NCI-H524 (cell line): ENCODE results near the gene ACOT7.
"Not testable (repeated sequence)": the region's sequence is repeated elsewhere in the genome, so short reads cannot be mapped to it uniquely, and the experiment has no call there.

ENCODE experiments used
- DNase-seq, 2 experiments: peaks; one replicate each; lab custom pipeline; 2025; lab: John Stamatoyannopoulos, UW

Gene ACOT7

DNA sequence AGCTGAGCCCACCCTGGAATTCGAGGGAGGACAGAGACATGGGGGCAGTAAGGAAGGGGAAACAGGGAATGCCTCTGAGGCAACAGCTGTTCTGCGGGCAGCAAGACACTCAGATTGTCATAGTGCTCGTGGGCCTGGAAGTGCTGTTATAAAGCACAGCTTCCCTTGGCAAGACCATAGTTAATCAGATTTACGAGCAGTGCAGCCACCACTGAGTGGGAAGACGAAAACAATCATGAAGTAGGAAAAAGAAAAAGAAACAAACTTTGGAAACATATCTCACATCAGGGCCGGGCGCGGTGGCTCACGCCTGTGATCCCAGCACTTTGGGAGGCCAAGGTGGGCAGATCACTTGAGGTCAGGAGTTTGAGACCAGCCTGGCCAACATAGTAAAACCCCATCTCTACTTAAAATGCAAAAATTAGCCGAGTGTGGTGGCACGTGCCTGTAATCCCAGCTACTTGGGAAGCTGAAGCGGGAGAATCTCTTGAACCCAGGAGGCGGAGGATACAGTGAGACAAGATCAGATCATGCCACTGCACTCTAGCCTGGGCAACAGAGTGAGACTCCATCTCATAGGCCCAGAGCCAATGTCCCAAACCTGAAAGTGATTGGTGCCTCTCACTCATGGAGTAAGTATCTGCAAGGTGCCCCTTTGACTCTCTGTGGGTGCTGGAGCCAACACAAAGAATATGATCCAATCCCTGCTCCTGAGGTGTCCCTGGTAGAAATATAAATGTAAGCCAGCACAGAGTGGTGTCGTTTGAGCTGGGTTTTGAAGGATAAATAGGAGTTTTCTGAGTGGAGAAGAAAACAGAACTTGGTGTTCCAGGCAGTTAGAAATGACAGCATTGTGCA, 77.1 kb downstream of the ACOT7 start:
- DNase-seq = no peak

DNA sequence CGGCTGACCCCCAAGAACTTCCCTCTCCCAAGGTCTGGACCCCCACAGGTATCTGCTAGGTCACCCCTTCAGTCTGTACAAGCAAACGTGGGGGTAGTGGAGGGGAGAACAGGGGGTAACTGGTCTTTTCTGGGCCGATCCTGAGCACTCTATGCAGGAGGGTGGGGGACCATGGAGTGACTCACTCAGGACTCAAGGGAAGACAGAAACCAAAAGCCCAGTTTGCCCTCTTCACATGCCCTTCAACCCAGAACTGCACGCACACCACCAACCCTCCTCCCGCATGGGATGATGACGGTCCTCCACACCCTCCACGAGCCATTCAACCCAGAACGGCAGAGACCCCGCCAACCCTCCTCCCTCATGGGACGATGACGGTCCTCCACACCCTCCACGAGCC, 79.1 kb downstream of the ACOT7 start:
- DNase-seq = no peak

DNA sequence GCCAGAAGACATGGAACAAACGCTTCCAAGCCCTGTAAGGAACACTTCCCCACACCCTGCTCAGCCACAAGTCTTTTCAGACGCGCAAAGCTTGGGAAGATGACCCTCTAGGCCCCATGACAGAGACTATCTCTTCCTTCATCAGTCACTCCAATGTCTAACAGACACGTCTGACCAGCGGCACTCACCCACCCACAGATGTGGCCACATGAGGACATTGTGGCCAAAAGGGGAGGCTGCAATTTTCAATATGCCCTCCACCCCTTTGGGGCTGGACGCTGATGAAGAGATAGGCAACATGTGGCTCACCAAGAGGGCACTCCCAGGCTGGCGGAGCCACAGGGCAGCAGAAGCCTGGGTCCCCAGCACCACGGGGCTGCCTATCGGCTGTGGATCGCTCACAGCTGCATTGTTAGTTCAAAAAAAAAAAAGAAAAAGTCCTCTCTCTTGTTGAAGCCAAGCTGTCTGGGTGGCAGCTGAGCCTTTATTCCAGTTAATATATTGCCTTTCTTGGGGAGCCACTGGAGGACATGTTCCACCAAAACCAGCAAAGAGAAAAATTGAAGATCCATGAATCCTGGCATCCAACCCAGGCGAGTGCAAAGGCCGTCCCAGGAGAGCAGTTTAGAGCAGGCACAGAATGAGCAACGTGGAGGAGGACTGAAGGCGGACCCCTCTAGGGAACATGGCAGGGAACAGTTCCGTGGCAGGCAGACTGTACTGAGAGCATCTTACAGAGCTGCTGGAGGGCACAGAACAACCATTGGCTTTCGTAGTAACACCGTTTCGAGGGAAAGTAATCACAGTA, 80.0 kb downstream of the ACOT7 start:
- no peak for DNase-seq

DNA sequence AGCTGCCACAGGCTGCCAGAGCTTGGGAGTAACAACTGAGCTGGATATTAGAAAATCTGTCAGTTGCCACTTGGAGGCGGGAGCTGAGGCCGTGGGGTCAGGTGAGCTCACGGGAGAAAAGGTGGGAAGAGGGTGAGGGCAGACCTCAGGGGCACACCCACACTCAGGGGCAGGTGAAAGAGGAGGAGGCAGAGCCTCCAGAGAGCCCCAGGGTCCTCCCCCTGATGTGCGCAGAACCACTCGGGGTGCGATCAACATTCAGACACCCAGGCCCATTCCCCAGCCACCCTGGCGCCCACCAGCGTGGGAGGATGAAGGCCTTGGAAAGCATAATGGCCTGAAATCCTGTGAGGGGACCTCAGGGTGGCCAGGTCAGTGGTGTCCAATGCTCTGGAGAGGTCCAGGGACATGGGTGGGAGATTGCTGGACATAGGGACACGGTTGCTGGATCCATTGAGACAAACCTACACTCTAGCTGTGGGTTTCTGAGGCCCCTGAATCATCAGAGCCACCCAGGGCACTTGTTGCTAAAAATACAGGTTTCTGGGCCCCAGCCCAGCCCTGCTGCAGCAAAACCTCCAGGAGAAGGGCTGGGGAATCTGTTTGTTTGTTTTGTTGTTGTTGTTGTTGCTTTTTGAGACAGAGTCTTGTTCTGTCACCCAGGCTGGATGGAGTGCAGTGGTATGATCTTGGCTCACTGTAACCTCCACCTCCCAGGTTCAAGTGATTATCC, 83.3 kb downstream of the ACOT7 start:
- DNase-seq = no peak

DNA sequence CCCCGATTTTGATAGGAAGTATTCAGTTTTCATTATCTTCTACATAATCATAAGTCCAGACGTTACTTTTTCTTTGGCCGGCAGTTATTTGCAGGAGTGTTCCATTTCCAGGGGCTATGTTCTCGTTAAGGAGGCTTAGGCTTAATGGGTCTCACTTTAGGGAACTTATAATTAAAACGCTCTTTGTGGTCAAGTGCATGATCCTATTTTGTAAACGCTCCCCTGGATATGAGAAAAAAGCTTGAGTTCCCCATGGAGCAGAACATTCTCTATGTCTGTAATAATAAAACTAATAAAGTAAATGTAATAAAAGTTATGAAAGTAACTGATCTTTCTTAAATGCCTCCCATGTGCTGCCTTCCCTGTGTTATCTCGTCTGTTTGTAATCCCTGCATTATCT, 84.0 kb downstream of the ACOT7 start:
- no peak for DNase-seq

DNA sequence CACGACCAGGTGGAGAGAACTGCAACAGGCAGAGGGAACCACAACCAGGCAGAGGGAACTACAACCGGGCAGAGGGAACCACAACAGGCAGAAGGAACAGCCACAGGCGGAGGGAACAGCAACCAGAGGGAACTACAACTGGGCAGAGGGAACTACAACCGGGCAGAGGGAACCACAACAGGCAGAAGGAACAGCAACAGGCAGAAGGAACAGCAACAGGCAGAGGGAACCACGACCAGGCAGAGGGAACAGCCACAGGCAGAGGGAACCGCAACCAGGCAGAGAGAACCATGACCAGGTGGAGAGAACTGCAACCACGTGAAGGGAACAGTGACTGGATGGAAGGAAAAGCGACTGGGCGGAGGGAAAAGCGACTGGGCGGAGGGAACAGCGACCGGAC, 85.1 kb downstream of the ACOT7 start:
- DNase-seq = no peak

DNA sequence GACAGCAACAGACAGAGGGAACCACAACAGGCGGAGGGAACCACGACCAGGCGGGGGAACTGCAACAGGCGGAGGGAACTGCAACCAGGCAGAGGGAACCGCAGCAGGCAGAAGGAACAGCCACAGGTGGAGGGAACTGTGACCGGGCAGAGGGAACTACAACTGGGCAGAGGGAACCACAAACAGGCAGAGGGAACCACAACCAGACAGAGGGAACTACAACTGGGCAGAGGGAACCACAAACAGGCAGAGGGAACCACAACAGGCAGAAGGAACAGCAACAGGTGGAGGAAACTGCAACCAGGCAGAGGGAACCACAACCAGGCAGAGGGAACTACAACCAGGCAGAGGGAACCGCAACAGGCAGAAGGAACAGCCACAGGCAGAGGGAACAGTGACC, 85.9 kb downstream of the ACOT7 start:
- not testable (repeated sequence) for DNase-seq

DNA sequence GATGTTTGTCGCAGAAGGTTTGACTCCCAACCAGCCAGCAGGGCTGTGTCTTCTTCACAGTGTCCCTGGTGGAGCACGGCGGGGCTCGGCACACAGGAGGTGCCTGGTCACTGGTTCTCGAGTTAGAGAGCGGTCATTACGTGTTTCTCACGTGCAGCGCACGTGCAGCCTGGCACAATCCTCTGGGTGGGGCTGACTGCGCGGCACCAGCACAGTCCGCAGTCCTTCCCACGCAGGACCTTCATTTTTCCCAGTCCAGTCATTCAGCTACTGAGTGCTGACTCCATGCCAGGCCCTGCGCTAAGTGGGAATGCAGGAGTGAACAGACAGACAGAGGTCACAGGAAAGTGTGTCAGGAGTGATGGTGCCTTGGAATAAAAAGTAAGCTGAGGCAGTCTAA, 86.5 kb downstream of the ACOT7 start:
- DNase-seq = no peak

DNA sequence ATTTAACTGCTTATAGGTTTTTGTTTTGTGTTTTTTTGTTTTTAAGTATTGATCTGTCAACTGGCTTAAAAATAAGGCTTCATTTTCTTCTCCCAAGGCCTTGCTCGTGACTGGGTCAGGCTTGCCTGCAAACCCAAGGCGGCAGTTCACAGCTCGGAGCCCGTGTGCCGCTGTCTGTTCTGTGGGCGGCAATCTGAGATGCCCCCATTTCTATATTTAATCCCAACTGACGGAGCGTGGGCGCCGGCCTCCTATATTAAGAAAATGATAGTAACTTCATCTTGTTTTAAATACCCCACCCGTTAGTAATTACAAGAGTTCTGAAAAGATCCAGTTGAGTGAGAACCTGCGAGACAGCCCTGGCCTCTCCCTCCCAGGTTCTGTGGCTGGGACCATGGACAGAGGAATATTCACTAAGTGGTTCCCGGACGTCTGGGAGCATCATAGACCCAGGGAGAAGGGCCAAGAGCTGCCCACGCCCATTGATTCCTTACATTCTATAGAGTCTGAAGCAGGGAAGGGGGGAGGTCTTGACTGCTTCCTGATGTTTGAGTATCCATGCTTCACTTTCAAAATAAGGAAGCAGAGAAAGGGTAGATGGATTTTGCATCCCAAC, 90.1 kb downstream of the ACOT7 start:
- DNase-seq = no peak

DNA sequence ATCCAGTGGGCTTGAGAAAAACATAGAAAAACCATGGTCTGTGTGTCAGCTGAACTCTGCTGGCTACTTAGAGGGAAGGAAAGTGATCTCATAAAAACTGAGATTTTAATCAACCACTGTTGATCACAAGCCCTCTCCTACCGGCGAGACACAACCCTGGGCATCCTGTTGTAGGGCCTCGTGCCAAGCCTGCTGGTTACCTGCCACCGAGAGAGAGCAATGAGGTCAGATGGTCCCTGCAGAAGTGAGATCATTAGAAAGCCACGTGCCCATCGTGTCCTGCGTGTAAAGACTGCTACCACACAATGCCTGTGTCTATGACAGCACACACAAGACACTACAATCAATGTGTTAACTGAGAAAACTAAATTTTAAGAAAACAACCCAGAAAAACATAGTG, 91.0 kb downstream of the ACOT7 start:
- DNase-seq = no peak

DNA sequence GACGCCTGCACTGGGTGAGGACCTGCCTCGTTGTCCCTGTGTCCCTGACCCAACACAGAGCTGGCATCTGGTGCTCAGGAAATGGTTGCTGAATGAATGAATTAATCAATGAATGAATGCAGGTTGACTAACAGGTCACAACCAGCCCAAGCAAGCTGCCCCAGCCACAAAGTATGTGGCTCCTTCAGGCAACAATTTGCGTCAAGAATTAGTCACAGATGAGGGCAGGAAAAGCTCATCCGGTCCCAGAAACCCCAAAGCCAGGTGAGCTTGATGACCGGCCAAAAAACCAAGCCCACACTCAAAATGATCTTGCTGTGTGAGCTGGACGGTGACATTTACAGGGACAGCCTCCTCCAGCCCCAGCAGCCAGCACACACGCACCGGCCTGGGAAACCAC, 92.0 kb downstream of the ACOT7 start:
- no peak for DNase-seq

DNA sequence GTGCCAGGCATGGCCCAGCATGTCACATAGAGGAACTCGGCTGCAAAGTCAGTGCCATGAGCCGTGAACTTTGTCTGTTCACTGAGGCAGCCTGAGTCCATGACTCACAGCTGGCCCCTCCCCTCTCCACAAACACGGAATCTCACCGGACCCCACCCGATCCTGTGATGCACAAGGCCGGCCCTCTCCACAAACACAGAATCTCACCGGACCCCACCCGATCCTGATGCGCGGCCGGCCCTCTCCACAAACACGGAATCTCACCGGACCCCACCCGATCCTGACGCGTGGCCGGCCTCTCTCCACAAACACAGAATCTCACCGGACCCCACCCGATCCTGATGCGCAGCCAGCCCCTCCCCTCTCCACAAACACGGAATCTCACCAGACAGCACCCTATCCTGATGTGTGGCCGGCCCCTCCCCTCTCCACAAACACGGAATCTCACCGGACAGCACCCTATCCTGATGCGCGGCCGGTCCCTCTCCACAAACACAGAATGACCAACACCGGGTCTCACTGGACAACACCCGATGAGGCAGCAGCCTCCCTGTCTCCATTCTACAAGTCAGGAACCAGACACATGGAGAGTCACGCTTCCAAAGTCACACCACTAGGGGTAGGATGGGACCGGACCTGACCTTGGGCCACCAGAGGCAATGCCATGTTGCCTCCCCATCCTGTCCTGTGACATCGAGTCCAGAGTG, 93.1 kb downstream of the ACOT7 start:
- DNase-seq = no peak

DNA sequence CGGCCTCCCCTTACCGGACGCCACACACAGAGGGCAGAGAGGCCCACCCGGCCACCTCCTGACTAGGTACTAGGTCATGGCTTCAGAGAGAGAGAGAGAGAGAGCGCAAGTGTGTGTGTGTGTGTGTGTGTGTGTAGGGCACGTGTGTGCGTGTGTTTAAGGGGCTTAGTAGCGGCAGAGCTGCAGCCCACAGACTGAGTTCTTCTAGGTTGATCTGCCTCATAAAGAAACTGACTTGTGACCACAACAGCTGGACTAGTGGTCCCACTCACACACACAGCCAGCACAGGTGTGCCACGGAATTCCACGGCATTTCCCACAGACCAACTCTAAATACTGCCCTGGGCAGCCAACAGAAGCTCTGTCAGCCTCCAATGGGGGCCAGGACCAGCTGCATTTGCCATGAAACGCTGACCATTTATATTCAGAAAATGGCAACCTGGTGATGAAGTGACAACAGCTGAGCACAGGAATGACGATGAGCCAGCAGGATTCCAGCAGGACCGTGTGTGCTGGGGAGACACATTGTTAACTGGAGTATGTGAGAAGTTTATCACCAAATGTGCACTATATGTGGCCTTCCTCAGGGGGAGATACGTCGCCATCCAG, 93.9 kb downstream of the ACOT7 start:
- peak in 1 of 2 experiments; percentile 15 for DNase-seq

DNA sequence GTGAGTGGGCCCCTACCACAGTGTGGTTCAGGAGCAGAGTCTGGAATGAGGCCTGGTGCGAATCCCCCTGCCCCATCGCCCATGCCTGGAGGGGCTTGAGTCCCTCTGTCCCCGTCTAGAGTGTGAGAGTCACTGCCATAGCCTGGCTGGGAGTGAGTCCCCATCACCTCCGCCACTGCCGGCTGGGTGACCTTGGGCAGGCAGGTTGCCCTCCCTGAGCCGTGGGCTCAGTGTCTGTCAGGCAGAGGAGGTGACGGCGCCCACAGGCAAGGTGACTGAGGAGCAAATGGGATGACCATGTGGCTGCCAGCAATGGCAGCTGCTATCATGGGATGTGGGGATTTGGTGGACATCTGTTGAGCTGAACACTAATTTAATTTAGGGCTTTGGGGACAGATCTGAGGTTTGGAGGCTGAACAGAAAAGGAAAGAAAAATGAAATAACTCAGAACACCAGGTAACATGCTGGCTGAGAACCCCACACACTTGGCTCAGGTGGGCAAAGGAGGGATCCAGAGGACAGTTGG, 94.6 kb downstream of the ACOT7 start:
- peak in 1 of 2 experiments; percentile 55 for DNase-seq

DNA sequence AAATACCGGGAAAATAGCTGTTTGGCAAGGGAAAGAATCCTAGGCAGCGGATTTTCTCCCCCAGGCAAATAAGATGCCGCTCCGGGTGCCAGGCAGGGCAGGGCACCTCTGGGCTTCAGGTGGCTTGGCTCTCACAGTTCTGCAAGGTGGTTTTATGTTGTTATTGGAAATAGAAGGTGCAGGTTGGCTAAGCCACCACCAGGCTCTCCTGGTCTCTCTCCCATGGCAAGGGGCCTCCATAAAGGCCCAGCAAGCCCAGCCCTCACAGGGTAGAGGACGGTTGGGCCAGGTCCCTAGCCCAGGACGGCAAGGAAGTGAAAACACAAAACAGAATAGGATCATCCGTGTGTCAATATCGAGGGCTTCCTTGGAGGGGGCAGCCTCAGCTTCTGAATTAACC, 95.0 kb downstream of the ACOT7 start:
- no peak for DNase-seq

DNA sequence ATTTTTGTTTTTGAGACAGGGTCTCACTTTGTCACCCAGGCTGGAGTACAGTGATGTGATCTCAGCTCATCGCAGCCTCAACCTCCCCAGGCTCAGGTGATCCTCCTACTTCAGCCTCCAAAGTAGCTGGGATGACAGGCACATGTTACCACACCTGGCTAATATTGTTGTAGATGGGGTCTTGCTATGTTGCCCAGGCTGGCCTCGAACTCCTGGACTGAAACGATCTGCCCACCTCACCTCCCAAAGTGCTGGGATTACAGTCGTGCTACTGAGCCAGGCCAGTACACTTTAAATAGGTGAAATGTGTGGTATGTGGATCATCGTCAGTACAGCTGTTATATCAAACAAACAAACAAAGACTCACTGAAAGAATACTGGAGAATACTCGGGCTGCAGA, 97.7 kb downstream of the ACOT7 start:
- no peak for DNase-seq

DNA sequence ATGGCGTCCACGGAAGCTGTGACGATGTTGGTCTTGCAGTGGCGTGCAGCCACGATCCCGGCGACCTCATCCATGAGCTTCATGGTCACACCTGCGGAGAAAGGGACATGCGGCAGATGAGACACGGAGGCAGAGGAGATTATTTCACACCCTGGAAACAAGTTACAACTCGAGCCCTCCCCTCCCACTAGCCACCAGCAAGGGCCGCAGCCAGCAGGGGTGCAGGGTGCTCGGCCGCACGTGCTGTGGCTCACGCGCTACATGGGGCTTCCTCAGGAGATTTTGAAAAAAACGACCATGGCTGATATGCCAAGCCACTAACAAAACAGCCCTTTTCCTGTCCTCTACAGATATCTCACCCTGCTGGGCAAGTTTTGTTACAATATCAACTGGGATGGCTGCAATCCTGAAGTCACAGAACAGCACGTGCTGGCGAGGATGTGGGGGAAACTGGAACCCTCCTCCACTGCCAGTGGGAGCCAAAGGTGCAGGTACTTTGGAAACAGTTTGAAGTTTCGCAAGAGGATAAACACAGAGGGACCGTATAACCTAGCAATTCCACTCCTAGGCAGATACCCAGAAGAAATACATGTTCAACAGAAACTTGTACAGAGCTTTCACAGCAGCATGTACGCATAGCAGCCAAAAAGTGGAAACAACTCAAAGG, 98.5 kb downstream of the ACOT7 start:
- no peak for DNase-seq

DNA sequence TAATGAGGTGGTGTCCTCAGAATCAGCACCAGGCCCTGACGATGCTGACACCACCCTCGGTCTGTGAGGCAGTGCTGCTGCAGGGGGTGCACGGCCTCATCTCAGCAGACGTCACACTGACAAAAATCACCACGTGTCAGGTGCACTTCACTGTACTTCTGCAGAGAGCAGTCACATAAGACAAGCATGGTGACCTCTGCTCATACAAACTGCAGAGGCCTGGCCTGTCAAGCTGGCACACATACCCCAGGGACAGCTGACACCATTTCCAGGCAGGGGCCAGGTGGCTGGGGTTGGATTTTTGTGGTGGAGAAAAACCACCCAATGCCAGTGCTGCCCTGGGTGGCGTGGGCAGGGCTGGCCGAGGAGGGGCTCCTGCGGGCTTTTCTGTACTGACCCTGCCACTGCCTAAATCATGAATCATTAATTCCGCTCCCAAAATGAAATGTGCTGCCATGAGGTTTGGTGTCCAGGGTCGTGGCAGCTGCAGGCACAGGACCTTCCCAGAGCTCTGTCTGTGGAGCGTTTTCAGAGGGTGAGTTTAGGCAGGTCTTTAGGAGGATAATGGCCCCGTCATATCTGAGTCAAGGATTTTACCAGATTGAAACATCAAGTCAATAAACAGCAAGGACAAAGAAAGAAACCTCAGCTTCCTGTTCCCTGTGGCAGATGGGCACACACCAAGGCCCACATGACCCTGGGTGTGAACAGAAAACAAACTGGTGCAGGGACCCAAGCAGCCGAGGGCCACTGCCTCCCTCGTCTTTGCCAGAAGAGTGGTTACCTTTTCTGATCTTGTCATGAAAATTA, 99.3 kb downstream of the ACOT7 start:
- no peak for DNase-seq

DNA sequence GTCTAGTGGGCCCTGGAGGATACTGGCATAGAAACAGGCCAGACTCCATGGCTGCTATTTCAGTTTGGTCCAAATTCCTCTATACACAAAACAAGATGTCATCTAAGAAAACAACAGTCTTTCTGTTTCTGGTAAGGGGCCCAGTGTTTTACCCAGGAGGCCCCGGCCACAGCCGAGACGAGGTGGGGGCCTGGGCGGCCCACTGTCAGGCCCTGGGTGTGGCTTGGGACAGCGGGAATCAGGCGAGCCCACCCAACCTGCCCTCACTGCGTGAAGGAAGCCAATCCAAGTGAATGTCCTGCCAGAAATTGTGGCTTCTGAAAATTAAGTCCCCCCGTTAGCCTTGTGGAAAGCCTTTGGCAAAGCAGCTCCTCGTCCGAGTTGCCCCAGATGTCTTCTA, 101.5 kb downstream of the ACOT7 start:
- DNase-seq = no peak
